GM19372 (cell line): ENCODE data around the gene STON2.
"Not testable (repeated sequence)": the region's sequence is repeated elsewhere in the genome, so short reads cannot be mapped to it uniquely, and the experiment has no call there.

Source experiments
- ATAC-seq: cut with Tn5 transposase; IDR thresholded peaks from one replicate; pipeline ENCODE4 v1.9.1; 2021; ENCODE audit warnings: mild to moderate bottlenecking, low read depth, moderate library complexity; ENCODE audit not compliant: unreplicated experiment

Gene STON2

GRCh38 chr14:81385419-81385818 lies 14.7 kb downstream of the STON2 start:
- no peak for ATAC-seq

- ATAC-seq = no peak
Measured at GRCh38 chr14:81384900-81385299, 15.2 kb downstream of the STON2 start.

- ATAC-seq = no peak
Measured at GRCh38 chr14:81382517-81383225, 17.5 kb downstream of the STON2 start.

GRCh38 chr14:81380009-81380408 lies 20.1 kb downstream of the STON2 start:
- not testable (repeated sequence) for ATAC-seq

- ATAC-seq = no peak
Measured at GRCh38 chr14:81371802-81372201, 28.3 kb downstream of the STON2 start.

- ATAC-seq = no peak
Measured at GRCh38 chr14:81367563-81367962, 32.6 kb downstream of the STON2 start.

- no peak for ATAC-seq
Measured at GRCh38 chr14:81366884-81367283, 33.2 kb downstream of the STON2 start.

- no peak for ATAC-seq
Measured at GRCh38 chr14:81366214-81366613, 33.9 kb downstream of the STON2 start.

GRCh38 chr14:81363746-81364378 lies 36.3 kb downstream of the STON2 start:
- ATAC-seq = no peak

GRCh38 chr14:81353691-81354323 lies 46.3 kb downstream of the STON2 start:
- no peak for ATAC-seq

GRCh38 chr14:81352413-81352812 lies 47.7 kb downstream of the STON2 start:
- ATAC-seq = no peak

GRCh38 chr14:81351205-81351604 lies 48.9 kb downstream of the STON2 start:
- ATAC-seq = no peak

GRCh38 chr14:81350344-81351130 lies 49.6 kb downstream of the STON2 start:
- ATAC-seq = no peak

GRCh38 chr14:81348061-81348460 lies 52.1 kb downstream of the STON2 start:
- ATAC-seq = no peak

GRCh38 chr14:81345781-81346180 lies 54.3 kb downstream of the STON2 start:
- ATAC-seq = no peak

- ATAC-seq = no peak
Measured at GRCh38 chr14:81344481-81345160, 55.5 kb downstream of the STON2 start.

- ATAC-seq = no peak
Measured at GRCh38 chr14:81343701-81344100, 56.4 kb downstream of the STON2 start.

- no peak for ATAC-seq
Measured at GRCh38 chr14:81342850-81343580, 57.1 kb downstream of the STON2 start.

GRCh38 chr14:81341781-81342180 lies 58.3 kb downstream of the STON2 start:
- ATAC-seq = no peak

- ATAC-seq = no peak
Measured at GRCh38 chr14:81341370-81341769, 58.8 kb downstream of the STON2 start.
